Neuronal stem cell (in vitro differentiated cells): Measurements from ENCODE around the gene IRF5.

Experiments used
- DNase-seq: peaks from one replicate; pipeline ENCODE4 v3.0.0-alpha.2; 2013; ENCODE audit warnings: low spot score
- H2AFZ ChIP-seq: one replicate; pipeline ENCODE4 v1.6.1; 2013; ENCODE audit warnings: mild to moderate bottlenecking, low read length, inconsistent platforms
- H2AK5ac ChIP-seq: 2 replicates; pipeline ENCODE4 v1.6.1; 2013; ENCODE audit warnings: low read depth, mild to moderate bottlenecking, inconsistent platforms, low read length, moderate library complexity, mixed read lengths
- H2BK120ac ChIP-seq: 2 replicates; pipeline ENCODE4 v1.6.1; 2013; ENCODE audit warnings: low read depth, mild to moderate bottlenecking, inconsistent platforms, low read length, moderate library complexity, mixed read lengths
- H2BK12ac ChIP-seq: one replicate; pipeline ENCODE4 v1.6.1; 2013; ENCODE audit warnings: low read length, inconsistent platforms
- H2BK15ac ChIP-seq: 2 replicates; pipeline ENCODE4 v1.6.1; 2013; ENCODE audit warnings: mild to moderate bottlenecking, low read length, inconsistent platforms, mixed read lengths
- H2BK5ac ChIP-seq: one replicate; pipeline ENCODE4 v1.6.1; 2013; ENCODE audit warnings: inconsistent platforms, mild to moderate bottlenecking, low read length, moderate library complexity
- H3K14ac ChIP-seq: one replicate; pipeline ENCODE4 v1.6.1; 2013; ENCODE audit warnings: low read length, inconsistent platforms
- H3K18ac ChIP-seq: 2 replicates; pipeline ENCODE4 v1.6.1; 2013; ENCODE audit warnings: low read length, inconsistent platforms
- H3K23ac ChIP-seq: 2 replicates; pipeline ENCODE4 v1.6.1; 2013; ENCODE audit warnings: low read depth, mild to moderate bottlenecking, mixed read lengths, low read length, inconsistent platforms; ENCODE audit not compliant: poor library complexity
- H3K27ac ChIP-seq: replicated peaks from 3 replicates; pipeline ENCODE4 v1.5.1; 2013; ENCODE audit warnings: low read length, inconsistent platforms
- H3K27me3 ChIP-seq, 3 experiments: 2 replicates each; pipeline ENCODE4 v1.6.1; 2013; ENCODE audit warnings: low read length in 3 of 3, mild to moderate bottlenecking in 2 of 3, inconsistent platforms in 1 of 3, low read depth in 1 of 3, mixed read lengths in 1 of 3, moderate library complexity in 1 of 3; ENCODE audit not compliant: control insufficient read depth in 3 of 3, insufficient read depth in 3 of 3
- H3K36me3 ChIP-seq, 2 donors: replicated peaks in 1 of 2; 2 replicates each; pipeline ENCODE4 v1.6.1; 2013; ENCODE audit warnings: low read length in 2 of 2; ENCODE audit not compliant: control insufficient read depth in 2 of 2, insufficient read depth in 2 of 2
- H3K4ac ChIP-seq: 2 replicates; pipeline ENCODE4 v1.6.1; 2013; ENCODE audit warnings: inconsistent platforms, mild to moderate bottlenecking, low read length, moderate library complexity
- H3K4me1 ChIP-seq, 2 donors: 1 replicate in 1 of 2; 2 replicates in 1 of 2; pipeline ENCODE4 v1.6.1; 2013; ENCODE audit warnings: low read length in 2 of 2, low read depth in 1 of 2; ENCODE audit not compliant: control insufficient read depth in 2 of 2, insufficient read depth in 1 of 2
- H3K4me2 ChIP-seq: one replicate; pipeline ENCODE4 v1.6.1; 2013; ENCODE audit warnings: mild to moderate bottlenecking, low read length, inconsistent platforms; ENCODE audit not compliant: insufficient read depth, poor library complexity, severe bottlenecking
- H3K4me3 ChIP-seq, 2 donors: 2 replicates each; pipeline ENCODE4 v1.5.1; 2013; ENCODE audit warnings: low read length in 2 of 2, mild to moderate bottlenecking in 2 of 2, inconsistent platforms in 1 of 2, moderate library complexity in 1 of 2
- H3K79me1 ChIP-seq: one replicate; pipeline ENCODE4 v1.6.1; 2013; ENCODE audit warnings: low read depth, mild to moderate bottlenecking, inconsistent platforms, low read length, moderate library complexity
- H3K9ac ChIP-seq: one replicate; pipeline ENCODE4 v1.6.1; 2013; ENCODE audit warnings: mild to moderate bottlenecking, low read depth, low read length, inconsistent platforms; ENCODE audit not compliant: poor library complexity
- H3K9me3 ChIP-seq, 2 donors: replicated peaks in 1 of 2; 2 replicates each; pipeline versions ENCODE3 to v1.6.1; 2013; ENCODE audit warnings: low read length in 2 of 2, mild to moderate bottlenecking in 2 of 2, inconsistent platforms in 1 of 2, low read depth in 1 of 2, mixed read lengths in 1 of 2, moderate library complexity in 1 of 2; ENCODE audit not compliant: control insufficient read depth in 2 of 2, insufficient read depth in 1 of 2
- H4K8ac ChIP-seq: one replicate; pipeline ENCODE4 v1.6.1; 2013; ENCODE audit warnings: low read depth, mild to moderate bottlenecking, inconsistent platforms, low read length, moderate library complexity
- H4K91ac ChIP-seq: one replicate; pipeline ENCODE4 v1.6.1; 2013; ENCODE audit warnings: low read length, low read depth, mild to moderate bottlenecking, inconsistent platforms; ENCODE audit not compliant: poor library complexity
- WGBS, 2 donors: extraction: QIAGEN DNeasy Blood & Tissue Kit; methylation state at CpG; one replicate each; pipeline ENCODE4 v1.1.7; 2013; ENCODE audit warnings: missing lambda C conversion rate in 2 of 2, mixed read lengths in 1 of 2; ENCODE audit not compliant: insufficient read length in 2 of 2, insufficient replicate concordance in 1 of 2; ENCODE audit errors: extremely low coverage in 2 of 2; 5-methylcytosine and 5-hydroxymethylcytosine counted together

Gene IRF5

GRCh38 chr7:128938544-128939074 is 882 bp downstream of the IRF5 start:
- Histone ChIP-seq H3K9me3 (no peaks in the 10 kb centered on the region), H4K91ac (no peak overlapping the region), H3K4me3 (peak overlapping the region; percentile 16 to 77), H3K14ac (no peak overlapping the region), H2BK120ac (no peak overlapping the region), H3K4me1 (peaks cover 3 to 12% of the 10 kb centered on the region in 2 donors), H2BK12ac (no peak overlapping the region), H3K27me3 (peaks cover 13 to 86% (median 42%) of the 10 kb centered on the region in 3 experiments), H3K23ac (peak overlapping the region; percentile 78), H3K79me1 (no peaks in the 10 kb centered on the region), H3K36me3 (no peaks in the 10 kb centered on the region), H3K18ac (peak overlapping the region; percentile 88), H3K4me2 (peak overlapping the region; percentile 89), H2BK15ac (no peak overlapping the region), H3K9ac (peak overlapping the region; percentile 30), H3K4ac (no peak overlapping the region), H2AK5ac (no peak overlapping the region), H4K8ac (no peak overlapping the region), H2BK5ac (no peak overlapping the region), H3K27ac (no peak overlapping the region), H2AFZ (peak overlapping the region; percentile 72)
- no CpG with 5 or more reads among the region's 30 CpGs for WGBS, 2 donors
- no peak for DNase-seq

- no peak for DNase-seq
- H2AK5ac ChIP-seq: peak overlapping the region; percentile 75
- no peak overlapping the region for H2BK5ac ChIP-seq
- peak overlapping the region; percentile 51 for H3K14ac ChIP-seq
- H4K8ac ChIP-seq: peak overlapping the region; percentile 3
- H3K4me3 ChIP-seq: no peak overlapping the region
- no peaks in the 10 kb centered on the region for H3K9me3 ChIP-seq
- no peak overlapping the region for H3K23ac ChIP-seq
- peak overlapping the region; percentile 10 for H2BK12ac ChIP-seq
- no peak overlapping the region for H3K4ac ChIP-seq
- peak overlapping the region; percentile 89 for H3K4me2 ChIP-seq
- H3K79me1 ChIP-seq: no peaks in the 10 kb centered on the region
- H4K91ac ChIP-seq: no peak overlapping the region
- no peaks in the 10 kb centered on the region for H3K36me3 ChIP-seq
- no peak overlapping the region for H2BK120ac ChIP-seq
- H3K27me3 ChIP-seq: peaks cover 13 to 81% (median 42%) of the 10 kb centered on the region in 3 experiments
- peak overlapping the region; percentile 66 for H2BK15ac ChIP-seq
- H3K9ac ChIP-seq: no peak overlapping the region
- no peak overlapping the region for H3K27ac ChIP-seq
- no CpG with 5 or more reads among the region's 7 CpGs for WGBS, 2 donors
- peaks cover 3 to 12% of the 10 kb centered on the region in 2 donors for H3K4me1 ChIP-seq
- H3K18ac ChIP-seq: no peak overlapping the region
- peak overlapping the region; percentile 29 for H2AFZ ChIP-seq
These were observed 1.5 kb downstream of the IRF5 start for GRCh38 chr7:128939075-128939860.

GRCh38 chr7:128939861-128940410 is 2.2 kb downstream of the IRF5 start:
- no peaks in the 10 kb centered on the region for H3K9me3 ChIP-seq
- no peak overlapping the region for H2BK15ac ChIP-seq
- no peaks in the 10 kb centered on the region for H3K36me3 ChIP-seq
- peaks cover 3 to 12% of the 10 kb centered on the region in 2 donors for H3K4me1 ChIP-seq
- no peak overlapping the region for H3K9ac ChIP-seq
- no peak overlapping the region for H3K23ac ChIP-seq
- no peak overlapping the region for H3K4me2 ChIP-seq
- no peak overlapping the region for H2AFZ ChIP-seq
- H4K91ac ChIP-seq: no peak overlapping the region
- no peak overlapping the region for H2AK5ac ChIP-seq
- no peaks in the 10 kb centered on the region for H3K79me1 ChIP-seq
- DNase-seq: no peak
- H3K14ac ChIP-seq: no peak overlapping the region
- no peak overlapping the region for H4K8ac ChIP-seq
- no peak overlapping the region for H2BK5ac ChIP-seq
- no peak overlapping the region for H3K18ac ChIP-seq
- H3K27ac ChIP-seq: no peak overlapping the region
- H3K4me3 ChIP-seq: no peak overlapping the region
- no peak overlapping the region for H2BK120ac ChIP-seq
- no peak overlapping the region for H2BK12ac ChIP-seq
- H3K4ac ChIP-seq: no peak overlapping the region
- no CpG with 5 or more reads among the region's 18 CpGs for WGBS, 2 donors
- H3K27me3 ChIP-seq: peaks cover 13 to 79% (median 42%) of the 10 kb centered on the region in 3 experiments
